ENCODE measurements around the gene DDC. TPM values are rescaled to one million over a fixed set of nuclear protein-coding genes. Genes with fewer than 3 reads are reported as not detected.
"Not testable (repeated sequence)": the region's sequence is repeated elsewhere in the genome, so short reads cannot be mapped to it uniquely, and the experiment has no call there.

The DDC gene
- total RNA-seq, 2 donors from 2014 or later = 0.85 TPM; not detected in 1

DNA sequence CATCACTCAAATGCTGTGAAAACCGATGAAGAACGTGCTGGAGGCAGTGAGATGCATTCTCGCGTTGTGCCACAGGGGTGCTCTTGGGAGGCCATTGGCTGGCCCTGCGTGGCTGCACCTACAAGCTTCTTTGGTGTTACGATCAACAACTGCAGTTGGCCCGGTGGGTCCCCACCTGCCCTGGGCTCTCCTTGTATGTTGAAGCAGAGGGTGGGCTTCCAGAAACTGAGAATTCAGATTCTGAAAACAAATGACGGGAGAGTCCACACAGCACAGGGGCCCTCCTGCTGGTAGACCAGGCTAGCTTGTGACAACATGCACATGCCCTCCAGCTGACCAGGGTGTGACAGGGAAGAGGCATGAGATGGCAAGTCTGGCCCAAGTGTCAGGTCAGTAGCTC, 23.7 kb upstream of the DDC start:
- no peaks in the 10 kb centered on the region for H3K27me3 ChIP-seq (replicated peaks; ENCODE audit: insufficient read depth)
- peaks cover 5% of the 10 kb centered on the region for H3K9me3 ChIP-seq
- H3K4me3 ChIP-seq = no peak overlapping the region
- no peak overlapping the region for H3K27ac ChIP-seq
- ATAC-seq (ENCODE audit: insufficient number of reproducible peaks, low FRiP score, low read depth) = no peak
- H3K36me3 ChIP-seq = peaks cover 6% of the 10 kb centered on the region
- DNase-seq (ENCODE audit: low spot score) = no peak
- H3K4me1 ChIP-seq (ENCODE audit: control insufficient read depth in 1 of 2, low read depth in 2 of 2) = no peaks in the 10 kb centered on the region
- TF ChIP-seq, protein P1, sequence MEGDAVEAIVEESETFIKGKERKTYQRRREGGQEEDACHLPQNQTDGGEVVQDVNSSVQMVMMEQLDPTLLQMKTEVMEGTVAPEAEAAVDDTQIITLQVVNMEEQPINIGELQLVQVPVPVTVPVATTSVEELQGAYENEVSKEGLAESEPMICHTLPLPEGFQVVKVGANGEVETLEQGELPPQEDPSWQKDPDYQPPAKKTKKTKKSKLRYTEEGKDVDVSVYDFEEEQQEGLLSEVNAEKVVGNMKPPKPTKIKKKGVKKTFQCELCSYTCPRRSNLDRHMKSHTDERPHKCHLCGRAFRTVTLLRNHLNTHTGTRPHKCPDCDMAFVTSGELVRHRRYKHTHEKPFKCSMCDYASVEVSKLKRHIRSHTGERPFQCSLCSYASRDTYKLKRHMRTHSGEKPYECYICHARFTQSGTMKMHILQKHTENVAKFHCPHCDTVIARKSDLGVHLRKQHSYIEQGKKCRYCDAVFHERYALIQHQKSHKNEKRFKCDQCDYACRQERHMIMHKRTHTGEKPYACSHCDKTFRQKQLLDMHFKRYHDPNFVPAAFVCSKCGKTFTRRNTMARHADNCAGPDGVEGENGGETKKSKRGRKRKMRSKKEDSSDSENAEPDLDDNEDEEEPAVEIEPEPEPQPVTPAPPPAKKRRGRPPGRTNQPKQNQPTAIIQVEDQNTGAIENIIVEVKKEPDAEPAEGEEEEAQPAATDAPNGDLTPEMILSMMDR (IDR thresholded peaks at IDR 0.05) = no peak

DNA sequence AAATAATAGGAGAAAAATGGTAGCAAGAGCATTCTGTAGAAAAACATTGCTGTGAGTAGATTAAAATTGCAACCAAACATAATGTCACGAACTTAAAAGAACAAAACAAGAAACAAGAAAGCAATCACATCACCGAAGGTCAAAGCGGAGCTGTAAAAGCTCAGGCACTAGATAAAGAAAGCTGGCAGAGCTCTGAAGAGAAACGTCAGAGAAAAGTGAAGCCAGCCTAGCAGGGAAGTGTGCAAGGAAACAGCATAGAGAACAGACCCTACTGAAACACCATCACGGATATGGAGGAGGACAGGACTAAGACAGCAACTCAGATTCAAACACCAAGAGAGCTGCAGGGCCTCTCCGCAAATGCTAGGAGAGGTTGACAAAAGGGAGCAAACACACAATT, 22.5 kb upstream of the DDC start:
- Histone ChIP-seq H3K4me1 (ENCODE audit: control insufficient read depth in 1 of 2, low read depth in 2 of 2) (no peaks in the 10 kb centered on the region), H3K36me3 (peaks cover 3% of the 10 kb centered on the region), H3K27me3 (replicated peaks; ENCODE audit: insufficient read depth) (no peaks in the 10 kb centered on the region), H3K9me3 (peaks cover 7% of the 10 kb centered on the region), H3K27ac (no peak overlapping the region), H3K4me3 (no peak overlapping the region)
- ATAC-seq (ENCODE audit: insufficient number of reproducible peaks, low FRiP score, low read depth) = no peak
- TF ChIP-seq, protein P1 (IDR thresholded peaks at IDR 0.05) = no peak
- DNase-seq (ENCODE audit: low spot score) = no peak

DNA sequence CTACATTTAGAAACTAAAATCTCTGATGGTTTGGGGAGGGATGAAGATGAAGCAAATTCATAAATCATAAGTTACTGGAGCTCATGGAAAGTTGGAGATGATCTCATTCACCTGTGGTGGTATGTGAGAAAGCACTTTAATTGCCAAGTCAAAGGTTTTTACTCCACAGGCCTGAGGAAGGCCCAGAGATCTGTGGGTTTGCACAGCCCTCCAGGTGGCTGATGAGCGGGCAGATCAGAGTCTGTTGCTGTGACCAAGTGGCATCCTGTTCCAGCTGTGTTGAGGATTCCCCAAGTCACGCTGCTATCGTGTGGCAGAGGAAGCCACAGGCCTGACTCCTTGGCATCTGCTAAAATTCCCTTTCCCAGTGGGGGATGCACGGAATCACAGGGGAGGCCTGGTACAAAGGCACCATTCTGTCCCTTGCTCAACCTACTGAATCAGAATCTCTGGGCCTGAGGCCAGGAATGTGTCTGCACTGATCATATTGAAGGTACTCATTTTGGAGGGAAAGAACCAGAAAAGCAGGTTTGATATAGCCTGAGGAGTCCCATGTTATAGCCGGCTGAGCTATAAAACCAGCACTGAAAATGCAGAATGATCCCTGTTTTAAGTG, 19.7 kb upstream of the DDC start:
- TF ChIP-seq, protein P1 (IDR thresholded peaks at IDR 0.05) = no peak
- H3K27me3 ChIP-seq (replicated peaks; ENCODE audit: insufficient read depth) = no peaks in the 10 kb centered on the region
- ATAC-seq (ENCODE audit: insufficient number of reproducible peaks, low FRiP score, low read depth) (no peak), DNase-seq (ENCODE audit: low spot score) (no peak)
- H3K27ac ChIP-seq = no peak overlapping the region
- H3K4me3 ChIP-seq = no peak overlapping the region
- no peaks in the 10 kb centered on the region for H3K36me3 ChIP-seq
- peaks cover 7% of the 10 kb centered on the region for H3K9me3 ChIP-seq
- H3K4me1 ChIP-seq (ENCODE audit: control insufficient read depth in 1 of 2, low read depth in 2 of 2) = no peaks in the 10 kb centered on the region

DNA sequence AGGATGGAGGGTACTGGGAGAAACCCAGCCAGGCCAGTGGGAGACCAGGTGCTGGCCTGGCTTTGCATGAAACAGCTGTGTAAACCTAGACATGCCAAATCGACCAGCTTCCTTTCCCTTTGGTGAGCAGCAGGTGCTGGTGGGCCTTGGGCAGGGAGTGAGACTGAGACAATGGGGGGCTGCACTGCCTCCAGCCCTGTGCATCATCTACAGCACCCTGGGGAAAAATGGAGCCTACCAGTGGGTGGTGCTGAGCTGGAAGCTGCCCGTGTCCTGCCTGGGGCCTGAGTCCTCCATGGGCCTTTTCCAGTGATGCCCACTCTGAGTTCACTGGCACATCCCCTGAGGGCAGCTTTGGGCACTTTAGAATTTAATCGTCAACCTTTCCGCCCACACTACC, 19.2 kb upstream of the DDC start:
- Histone ChIP-seq H3K4me1 (ENCODE audit: control insufficient read depth in 1 of 2, low read depth in 2 of 2) (no peaks in the 10 kb centered on the region), H3K27me3 (replicated peaks; ENCODE audit: insufficient read depth) (no peaks in the 10 kb centered on the region), H3K27ac (no peak overlapping the region), H3K36me3 (no peaks in the 10 kb centered on the region), H3K9me3 (peaks cover 7% of the 10 kb centered on the region), H3K4me3 (no peak overlapping the region)
- DNase-seq (ENCODE audit: low spot score) = no peak
- ATAC-seq (ENCODE audit: insufficient number of reproducible peaks, low FRiP score, low read depth) = no peak
- TF ChIP-seq, protein P1 (IDR thresholded peaks at IDR 0.05) = no peak

DNA sequence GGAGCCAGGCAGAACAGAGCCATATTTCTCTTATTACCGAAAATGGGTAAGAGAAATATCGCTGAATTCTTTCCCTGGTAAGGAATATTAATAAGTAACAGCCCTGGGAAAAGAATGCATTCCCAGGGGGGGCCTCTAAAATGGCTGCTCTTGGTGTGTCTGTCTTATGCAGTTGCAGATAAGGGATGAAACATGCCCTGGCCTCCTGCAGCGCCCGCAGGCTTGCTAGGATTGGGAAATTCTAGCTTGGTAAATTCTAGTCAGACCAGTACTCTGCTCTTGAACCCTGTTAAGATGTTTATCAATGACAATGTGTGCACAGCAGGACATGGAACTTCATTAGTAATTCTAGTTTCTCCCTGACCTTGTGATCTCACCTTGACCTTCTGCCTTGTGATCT, 18.1 kb upstream of the DDC start:
- DNase-seq (ENCODE audit: low spot score); H3K4me1 ChIP-seq (ENCODE audit: control insufficient read depth in 1 of 2, low read depth in 2 of 2); H3K27me3 ChIP-seq (replicated peaks; ENCODE audit: insufficient read depth); ATAC-seq (ENCODE audit: insufficient number of reproducible peaks, low FRiP score, low read depth); H3K9me3 ChIP-seq; H3K4me3 ChIP-seq; H3K27ac ChIP-seq; H3K36me3 ChIP-seq: not testable (repeated sequence)

DNA sequence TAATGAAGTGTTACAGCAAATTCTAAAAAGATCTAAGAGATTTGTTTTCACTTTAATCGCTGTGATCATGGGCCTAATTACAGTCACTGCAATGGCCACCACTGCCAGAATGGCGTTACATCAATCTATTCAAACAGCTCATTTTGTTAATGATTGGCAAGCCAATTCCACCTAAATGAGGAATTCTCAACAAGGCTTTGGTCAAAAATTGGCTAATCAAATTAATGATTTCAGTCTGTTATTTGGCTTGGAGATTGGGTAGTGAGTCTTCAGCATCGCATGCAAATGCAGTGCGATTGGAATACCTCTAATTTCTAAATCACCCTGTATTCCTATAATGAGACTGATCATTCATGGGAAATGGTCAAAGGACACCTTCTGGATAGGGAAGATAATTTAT, 17.1 kb upstream of the DDC start:
- ATAC-seq (ENCODE audit: insufficient number of reproducible peaks, low FRiP score, low read depth); H3K27ac ChIP-seq; DNase-seq (ENCODE audit: low spot score); H3K4me1 ChIP-seq (ENCODE audit: control insufficient read depth in 1 of 2, low read depth in 2 of 2); H3K4me3 ChIP-seq; H3K9me3 ChIP-seq; H3K27me3 ChIP-seq (replicated peaks; ENCODE audit: insufficient read depth); H3K36me3 ChIP-seq: not testable (repeated sequence)

DNA sequence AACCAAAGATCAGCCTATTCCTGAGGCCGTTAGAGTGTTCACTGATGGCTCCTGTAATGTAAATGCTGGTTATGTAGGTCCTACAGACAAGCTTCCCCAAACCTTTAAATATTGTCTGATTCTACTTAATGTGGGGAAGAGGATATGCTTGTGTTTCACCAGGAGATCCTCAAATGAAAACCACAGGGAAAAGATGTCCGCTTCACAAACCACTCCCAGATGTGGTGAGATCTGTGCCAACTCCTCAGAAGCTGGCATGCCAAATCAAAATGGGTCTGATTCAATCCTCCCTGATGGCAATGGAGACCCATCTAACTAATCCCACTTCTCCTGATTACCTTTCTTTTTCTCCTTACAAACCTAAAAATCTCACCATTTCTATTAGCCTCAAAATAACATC, 15.5 kb upstream of the DDC start:
- not testable (repeated sequence) for H3K9me3 ChIP-seq; DNase-seq (ENCODE audit: low spot score); H3K36me3 ChIP-seq; H3K27ac ChIP-seq; H3K4me1 ChIP-seq (ENCODE audit: control insufficient read depth in 1 of 2, low read depth in 2 of 2); H3K27me3 ChIP-seq (replicated peaks; ENCODE audit: insufficient read depth); ATAC-seq (ENCODE audit: insufficient number of reproducible peaks, low FRiP score, low read depth); H3K4me3 ChIP-seq

Measured in thoracic aorta (tissue), 2 donors.